ENCODE measurements around the gene CAST.

CAST gene

DNA sequence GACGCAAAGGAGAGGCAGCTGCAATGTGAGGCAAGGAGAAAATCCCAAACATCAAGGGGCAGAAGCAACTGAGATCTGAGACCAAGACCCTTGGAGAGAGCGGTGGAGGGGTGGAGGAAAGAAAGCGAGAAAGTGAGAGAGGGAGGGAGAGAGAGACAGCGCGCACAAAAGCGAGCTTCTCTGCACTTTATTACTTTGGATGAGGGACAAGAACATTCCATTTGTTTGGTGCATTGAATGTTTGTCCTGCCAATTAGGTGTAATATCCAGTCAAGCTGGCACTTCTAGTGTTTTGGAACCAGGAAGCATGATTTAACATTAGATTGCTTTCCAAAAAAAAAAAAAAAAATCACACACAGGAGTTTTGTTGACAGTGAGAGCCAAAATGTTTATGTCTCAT is 1.4 kb downstream of the CAST start:
- TF ChIP-seq, protein P1, sequence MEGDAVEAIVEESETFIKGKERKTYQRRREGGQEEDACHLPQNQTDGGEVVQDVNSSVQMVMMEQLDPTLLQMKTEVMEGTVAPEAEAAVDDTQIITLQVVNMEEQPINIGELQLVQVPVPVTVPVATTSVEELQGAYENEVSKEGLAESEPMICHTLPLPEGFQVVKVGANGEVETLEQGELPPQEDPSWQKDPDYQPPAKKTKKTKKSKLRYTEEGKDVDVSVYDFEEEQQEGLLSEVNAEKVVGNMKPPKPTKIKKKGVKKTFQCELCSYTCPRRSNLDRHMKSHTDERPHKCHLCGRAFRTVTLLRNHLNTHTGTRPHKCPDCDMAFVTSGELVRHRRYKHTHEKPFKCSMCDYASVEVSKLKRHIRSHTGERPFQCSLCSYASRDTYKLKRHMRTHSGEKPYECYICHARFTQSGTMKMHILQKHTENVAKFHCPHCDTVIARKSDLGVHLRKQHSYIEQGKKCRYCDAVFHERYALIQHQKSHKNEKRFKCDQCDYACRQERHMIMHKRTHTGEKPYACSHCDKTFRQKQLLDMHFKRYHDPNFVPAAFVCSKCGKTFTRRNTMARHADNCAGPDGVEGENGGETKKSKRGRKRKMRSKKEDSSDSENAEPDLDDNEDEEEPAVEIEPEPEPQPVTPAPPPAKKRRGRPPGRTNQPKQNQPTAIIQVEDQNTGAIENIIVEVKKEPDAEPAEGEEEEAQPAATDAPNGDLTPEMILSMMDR (IDR thresholded peaks at IDR 0.05): no peak

DNA sequence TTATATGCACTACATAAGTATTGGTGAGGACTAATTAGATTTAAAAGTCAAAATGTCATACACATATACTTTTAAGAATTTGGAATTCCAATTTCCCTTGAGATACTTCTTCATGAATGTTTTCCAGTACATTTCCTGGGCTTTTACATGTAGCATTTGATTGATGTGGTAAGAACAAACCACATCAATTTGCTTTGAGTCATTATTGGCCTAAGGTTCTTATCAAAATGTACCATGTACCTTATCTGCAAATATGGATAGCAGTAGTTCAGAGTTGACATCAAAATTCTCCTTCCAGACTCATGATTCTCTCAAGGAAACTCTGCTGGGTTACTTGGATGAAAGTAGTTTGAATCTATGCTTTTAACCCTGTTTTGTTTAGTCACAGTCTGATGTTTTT is 2.5 kb downstream of the CAST start:
- TF ChIP-seq, protein P1 (IDR thresholded peaks at IDR 0.05): no peak

DNA sequence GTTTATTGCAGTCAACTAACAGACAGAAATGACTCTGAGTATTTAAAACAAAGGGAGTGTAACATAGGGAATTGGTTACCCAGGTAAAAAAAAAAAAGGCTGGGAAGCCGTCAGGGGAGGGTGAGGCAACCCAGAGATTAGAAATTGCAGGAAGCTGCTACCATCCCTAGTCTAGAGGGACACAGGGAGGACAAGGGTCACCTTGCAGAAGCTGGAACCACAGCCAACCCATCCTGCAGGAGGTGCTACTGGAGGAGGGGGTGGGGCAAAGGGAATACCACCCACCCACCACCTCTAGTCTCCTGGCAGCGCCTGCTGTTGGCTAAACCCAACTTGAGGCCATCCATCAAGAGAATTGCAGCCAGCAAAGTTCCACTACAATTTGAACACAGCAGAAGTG is 6.5 kb downstream of the CAST start:
- TF ChIP-seq, protein P1 (IDR thresholded peaks at IDR 0.05): no peak

DNA sequence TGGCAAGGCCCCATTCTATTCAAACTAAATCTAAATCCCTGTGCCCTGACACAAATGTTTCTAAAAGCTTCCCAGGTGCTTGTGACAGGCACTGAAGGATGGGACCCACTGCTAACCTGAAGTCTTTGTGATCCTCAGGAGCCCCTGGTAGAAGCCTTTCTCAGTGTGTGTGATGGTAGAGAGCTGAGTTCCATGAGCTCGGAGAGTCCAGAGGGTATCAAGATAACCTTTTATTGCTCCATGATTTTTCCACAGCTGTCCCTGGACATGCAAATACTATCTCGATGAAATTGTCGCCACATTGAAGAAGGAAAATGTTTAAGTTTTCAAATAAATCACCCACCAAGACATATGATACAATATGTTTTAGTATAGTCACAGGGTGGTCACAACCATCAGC is 7.7 kb downstream of the CAST start:
- TF ChIP-seq, protein P1 (IDR thresholded peaks at IDR 0.05): no peak

DNA sequence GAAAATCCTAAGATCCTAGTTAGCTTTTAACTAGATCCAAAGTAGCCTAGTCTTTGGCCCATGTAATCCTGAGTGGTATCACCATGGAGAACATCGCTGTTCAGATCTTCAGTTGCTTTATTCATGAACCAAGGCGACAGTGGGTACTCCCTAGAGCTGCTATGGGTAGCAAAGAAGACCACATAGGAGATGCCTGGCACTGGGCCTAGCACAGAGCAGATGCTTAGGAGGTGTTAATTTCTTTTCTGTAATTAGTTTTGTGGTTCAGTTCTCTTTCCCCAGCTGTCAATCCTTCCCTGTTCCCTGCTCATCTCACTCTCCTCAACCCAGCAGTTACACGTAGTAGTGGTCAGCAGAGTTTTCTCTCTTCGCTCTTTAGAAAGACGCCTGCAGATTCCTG is 9.3 kb downstream of the CAST start:
- TF ChIP-seq, protein P1 (IDR thresholded peaks at IDR 0.05): no peak

DNA sequence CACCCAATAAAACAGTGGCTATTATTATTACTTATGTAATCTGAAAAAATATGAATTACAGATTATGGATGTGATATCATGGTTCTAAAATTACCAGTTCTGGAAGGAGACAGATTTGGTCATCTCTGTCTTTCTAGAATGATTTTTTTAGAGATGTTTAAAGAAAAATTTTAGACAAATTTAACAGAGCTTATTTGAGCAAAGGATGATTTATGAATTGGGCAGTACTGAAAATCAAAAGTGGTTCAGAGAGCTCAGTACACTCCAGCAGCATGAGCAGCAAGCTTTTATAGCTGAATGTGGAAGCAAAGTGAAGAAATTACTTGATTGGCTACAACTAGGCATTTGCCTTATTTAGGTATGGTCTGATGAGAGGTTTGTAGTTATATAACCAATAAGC is 11.0 kb downstream of the CAST start:
- TF ChIP-seq, protein P1 (IDR thresholded peaks at IDR 0.05): no peak

DNA sequence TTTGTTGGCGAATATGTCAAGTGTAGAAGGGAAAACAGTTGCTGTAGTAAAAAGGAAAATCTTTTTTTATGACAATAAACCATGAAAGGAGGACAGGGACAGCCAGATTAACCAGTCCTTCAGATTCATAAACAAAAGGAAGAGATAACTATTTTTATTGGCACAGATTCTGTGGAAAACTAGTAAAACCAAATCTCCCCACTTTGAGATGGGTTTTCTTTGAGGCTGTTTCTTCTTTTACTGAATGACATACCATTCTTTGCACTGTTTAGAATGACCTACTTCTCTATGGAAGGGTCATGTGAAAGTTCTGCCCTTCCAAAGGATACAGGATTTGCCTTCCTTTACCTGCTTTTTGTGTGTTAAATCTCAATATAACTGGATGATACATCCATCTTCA is 13.7 kb downstream of the CAST start:
- TF ChIP-seq, protein P1 (IDR thresholded peaks at IDR 0.05): no peak

DNA sequence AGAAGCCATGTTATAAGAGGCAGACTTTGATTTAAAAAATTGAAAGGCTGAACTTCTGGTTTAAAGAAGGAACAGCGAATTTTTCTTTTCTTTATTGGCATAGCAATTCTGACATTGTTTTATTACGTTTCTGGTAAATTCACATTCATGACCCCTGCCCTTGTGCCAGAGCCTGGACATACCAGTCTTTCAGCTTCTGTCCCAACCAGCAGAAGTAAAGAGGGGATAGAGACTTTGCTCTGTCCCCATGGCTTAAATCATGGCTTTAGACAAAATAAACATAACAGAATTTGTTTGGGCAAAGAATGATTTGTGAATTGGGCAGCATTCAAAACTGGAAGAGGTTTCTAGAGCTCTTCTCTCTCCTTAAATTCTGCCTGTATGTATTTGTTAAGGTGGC is 15.3 kb downstream of the CAST start:
- TF ChIP-seq, protein P1 (IDR thresholded peaks at IDR 0.05): no peak

Data from LNCAP (cell line).